Tibial artery (tissue), 4 donors: Measurements from ENCODE around the gene IQCM.

Experiments used
- DNase-seq, 2 donors: peaks; one replicate each; pipeline ENCODE4 v3.0.0-alpha.2; 2019
- H3K27ac ChIP-seq, 2 donors: fragments of 200-600 bp; sonication (generic) in 1 of 2; 1 replicate in 1 of 2; 2 replicates in 1 of 2; pipeline ENCODE4 v1.5.1; 2018 to 2019; ENCODE audit warnings: mild to moderate bottlenecking in 1 of 2
- H3K27me3 ChIP-seq, 2 donors: fragments of 200-600 bp; sonication (generic) in 1 of 2; one replicate each; pipeline versions ENCODE4 v1.5.1 to v1.6.0; 2016 to 2019
- H3K36me3 ChIP-seq, 3 donors: fragments of 200-600 bp; sonication (generic) in 2 of 3; one replicate each; pipeline ENCODE4 v1.5.1; 2016 to 2019; ENCODE audit warnings: mild to moderate bottlenecking in 2 of 3
- H3K4me1 ChIP-seq, 4 donors: fragments of 200-600 bp; sonication (generic) in 2 of 4; 1 replicate in 3 of 4; 2 replicates in 1 of 4; pipeline ENCODE4 v1.5.1; 2016 to 2019
- H3K4me3 ChIP-seq, 2 donors: fragments of 200-600 bp; sonication (generic) in 1 of 2; 1 replicate in 1 of 2; 2 replicates in 1 of 2; pipeline ENCODE4 v1.5.1; 2018 to 2019; ENCODE audit warnings: mild to moderate bottlenecking in 2 of 2
- H3K9me3 ChIP-seq, 3 donors: fragments of 200-600 bp; sonication (generic) in 1 of 3; one replicate each; pipeline ENCODE4 v1.5.1; 2016 to 2019
- intact Hi-C: fragments of 100-400 bp; cut with DNase I; formaldehyde crosslinking; loops from one replicate; pipeline ENCODE4 v1.15.0; 2023; ENCODE audit warnings: low total_unique reads
- TF ChIP-seq, protein P1 (sequence below), 2 experiments: fragments of 200-600 bp in 1 of 2; fragments of 450-650 bp in 1 of 2; IDR thresholded peaks; one replicate each; pipeline ENCODE4 v1.5.1; 2017 to 2019; ENCODE audit warnings: antibody characterized with exemption in 2 of 2, mild to moderate bottlenecking in 1 of 2, moderate library complexity in 1 of 2

IQCM gene

DNA sequence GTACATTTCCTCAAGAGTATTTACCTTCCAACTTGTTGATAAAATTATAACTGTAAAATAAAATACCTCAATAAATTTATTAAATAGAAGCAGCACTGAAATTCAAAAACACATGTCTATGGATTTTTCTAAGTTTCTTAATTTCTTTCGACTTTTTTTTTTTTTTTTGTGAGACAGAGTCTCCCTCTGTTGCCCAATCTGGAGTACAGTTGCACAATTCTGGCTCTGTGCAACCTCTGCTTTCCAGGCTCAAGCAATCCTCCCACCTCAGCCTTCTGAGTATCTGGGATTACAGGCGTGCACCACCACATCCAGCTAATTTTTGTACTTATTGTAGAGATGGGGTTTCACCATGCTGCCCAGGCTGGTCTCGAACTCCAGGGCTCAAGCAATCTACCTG, 79.8 kb downstream of the IQCM start:
- Histone ChIP-seq H3K4me1 (no peaks in the 10 kb centered on the region), H3K36me3 (no peaks in the 10 kb centered on the region)
- TF ChIP-seq, protein P1, sequence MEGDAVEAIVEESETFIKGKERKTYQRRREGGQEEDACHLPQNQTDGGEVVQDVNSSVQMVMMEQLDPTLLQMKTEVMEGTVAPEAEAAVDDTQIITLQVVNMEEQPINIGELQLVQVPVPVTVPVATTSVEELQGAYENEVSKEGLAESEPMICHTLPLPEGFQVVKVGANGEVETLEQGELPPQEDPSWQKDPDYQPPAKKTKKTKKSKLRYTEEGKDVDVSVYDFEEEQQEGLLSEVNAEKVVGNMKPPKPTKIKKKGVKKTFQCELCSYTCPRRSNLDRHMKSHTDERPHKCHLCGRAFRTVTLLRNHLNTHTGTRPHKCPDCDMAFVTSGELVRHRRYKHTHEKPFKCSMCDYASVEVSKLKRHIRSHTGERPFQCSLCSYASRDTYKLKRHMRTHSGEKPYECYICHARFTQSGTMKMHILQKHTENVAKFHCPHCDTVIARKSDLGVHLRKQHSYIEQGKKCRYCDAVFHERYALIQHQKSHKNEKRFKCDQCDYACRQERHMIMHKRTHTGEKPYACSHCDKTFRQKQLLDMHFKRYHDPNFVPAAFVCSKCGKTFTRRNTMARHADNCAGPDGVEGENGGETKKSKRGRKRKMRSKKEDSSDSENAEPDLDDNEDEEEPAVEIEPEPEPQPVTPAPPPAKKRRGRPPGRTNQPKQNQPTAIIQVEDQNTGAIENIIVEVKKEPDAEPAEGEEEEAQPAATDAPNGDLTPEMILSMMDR (IDR thresholded peaks at IDR 0.05): no peak

DNA sequence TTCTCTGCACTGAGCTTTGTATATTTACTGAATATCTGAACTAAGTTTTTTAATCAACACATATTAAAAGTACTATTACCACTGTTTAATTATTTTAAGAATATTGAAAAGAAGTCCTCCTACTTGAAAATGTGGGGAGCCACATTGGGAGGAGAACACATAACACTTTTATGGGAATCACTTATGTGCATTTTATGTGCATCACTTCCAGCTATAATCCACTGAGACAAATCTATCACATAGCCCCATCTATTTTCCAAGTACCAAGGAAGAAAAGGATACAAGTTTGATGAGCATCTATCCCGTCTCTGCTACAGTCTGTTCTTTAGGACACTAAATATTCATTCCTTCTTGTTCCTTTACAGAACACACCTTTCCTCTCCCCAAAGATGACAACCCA, 87.2 kb downstream of the IQCM start:
- H3K9me3 ChIP-seq: no peaks in the 10 kb centered on the region
- TF ChIP-seq, protein P1 (IDR thresholded peaks at IDR 0.05): no peak
- no peak overlapping the region for H3K4me3 ChIP-seq
- no peaks in the 10 kb centered on the region for H3K27me3 ChIP-seq
- no peak overlapping the region for H3K27ac ChIP-seq
- no peak for DNase-seq
- H3K36me3 ChIP-seq: no peaks in the 10 kb centered on the region
- H3K4me1 ChIP-seq: no peaks in the 10 kb centered on the region
- intact Hi-C loops: no loop called here

More for the DNA sequence above, 79.8 kb downstream of the IQCM start:
- Histone ChIP-seq H3K27me3 (no peaks in the 10 kb centered on the region), H3K27ac (no peak overlapping the region), H3K9me3 (no peaks in the 10 kb centered on the region), H3K4me3 (no peak overlapping the region)
- intact Hi-C loops: no loop called here
- DNase-seq: no peak

DNA sequence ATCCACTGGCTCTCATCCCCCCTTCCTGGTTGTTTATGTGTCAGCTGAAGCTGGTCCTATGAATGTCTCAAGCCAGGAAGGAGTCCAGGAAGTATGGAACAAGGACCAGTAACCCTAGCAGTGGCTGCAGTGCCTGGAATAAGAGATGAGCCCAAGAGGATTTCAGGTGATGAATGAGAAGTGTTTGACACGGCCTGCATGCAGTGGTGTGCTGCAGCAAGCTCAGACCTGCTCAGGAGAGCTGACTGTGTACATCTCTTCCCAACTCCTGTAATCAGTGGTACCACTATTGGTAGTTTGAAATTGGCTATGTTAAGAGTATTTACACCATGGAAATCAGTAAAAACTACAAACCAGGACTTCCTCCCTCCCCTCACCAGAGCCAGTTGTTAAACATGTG, 88.0 kb downstream of the IQCM start:
- DNase-seq: no peak
- intact Hi-C loops: no loop called here

DNA sequence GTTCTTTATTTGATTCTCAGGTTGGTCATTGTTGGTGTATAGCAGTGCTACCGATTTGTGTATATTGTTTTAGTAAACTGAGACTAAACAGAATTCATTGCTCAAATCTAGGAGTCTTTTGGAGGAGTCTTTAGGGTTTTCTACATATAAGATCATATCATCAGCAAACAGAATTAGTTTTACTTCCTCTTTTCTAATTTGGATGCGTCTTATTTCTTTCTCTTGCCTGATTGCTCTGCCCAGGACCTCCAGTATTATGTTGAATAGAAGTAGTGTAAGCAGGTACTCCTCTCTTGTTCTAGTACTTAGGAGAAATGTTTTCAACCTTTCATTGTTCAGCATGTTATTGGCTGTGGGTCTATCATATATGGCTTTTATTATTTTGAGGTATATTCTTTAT, 92.6 kb downstream of the IQCM start:
- Histone ChIP-seq H3K4me3 (no peak overlapping the region), H3K27ac (no peak overlapping the region), H3K4me1 (no peaks in the 10 kb centered on the region), H3K36me3 (no peaks in the 10 kb centered on the region), H3K27me3 (no peaks in the 10 kb centered on the region), H3K9me3 (no peaks in the 10 kb centered on the region)
- TF ChIP-seq, protein P1 (IDR thresholded peaks at IDR 0.05): no peak
- no peak for DNase-seq
- intact Hi-C loops: no loop called here

More for the DNA sequence above, 88.0 kb downstream of the IQCM start:
- H3K4me1 ChIP-seq: no peaks in the 10 kb centered on the region
- H3K36me3 ChIP-seq: no peaks in the 10 kb centered on the region
- H3K27ac ChIP-seq: no peak overlapping the region
- no peak overlapping the region for H3K4me3 ChIP-seq
- H3K9me3 ChIP-seq: no peaks in the 10 kb centered on the region
- TF ChIP-seq, protein P1 (IDR thresholded peaks at IDR 0.05): no peak
- H3K27me3 ChIP-seq: no peaks in the 10 kb centered on the region

DNA sequence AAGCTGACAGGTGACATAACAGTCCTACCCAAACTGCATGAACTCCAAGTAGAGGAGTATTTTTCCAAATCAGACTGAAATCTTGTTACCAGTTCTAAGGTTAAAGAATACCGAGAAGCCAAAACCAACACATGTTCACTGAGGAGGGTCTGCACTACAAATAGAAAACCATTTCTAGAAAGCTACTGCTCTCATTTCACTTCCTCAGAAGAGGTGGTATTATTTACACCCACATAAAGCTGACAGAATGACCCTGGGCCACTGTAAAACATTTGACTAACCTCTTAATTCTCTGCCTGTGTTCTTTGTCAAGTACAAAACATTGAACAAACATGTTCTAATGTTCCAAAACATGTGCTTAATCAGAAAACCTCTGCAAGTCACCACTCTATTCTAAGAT, 95.8 kb downstream of the IQCM start:
- Histone ChIP-seq H3K4me3 (no peak overlapping the region), H3K27me3 (no peaks in the 10 kb centered on the region), H3K9me3 (no peaks in the 10 kb centered on the region), H3K27ac (no peak overlapping the region), H3K4me1 (no peaks in the 10 kb centered on the region), H3K36me3 (no peaks in the 10 kb centered on the region)
- TF ChIP-seq, protein P1 (IDR thresholded peaks at IDR 0.05): no peak
- DNase-seq: no peak
- intact Hi-C loops: no loop called here

DNA sequence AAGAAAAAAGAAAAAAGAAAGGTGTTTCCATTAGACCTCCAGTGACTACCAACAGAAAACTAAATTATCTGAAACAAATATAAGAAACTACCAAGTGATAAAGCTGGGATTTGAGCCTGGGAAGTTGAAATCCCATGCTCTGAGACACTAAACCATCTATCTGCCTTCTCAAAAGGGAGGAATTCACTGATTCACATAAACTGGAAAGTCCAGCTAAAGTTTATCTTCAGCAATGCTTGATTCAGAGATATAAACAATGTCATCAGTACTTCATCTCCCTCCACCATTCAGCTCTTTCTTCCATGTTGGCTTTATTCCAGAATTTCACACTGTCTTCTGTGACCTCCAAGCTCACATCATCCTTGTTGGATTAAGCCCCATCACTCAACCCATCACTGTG, 96.3 kb downstream of the IQCM start:
- no peaks in the 10 kb centered on the region for H3K27me3 ChIP-seq
- H3K4me3 ChIP-seq: no peak overlapping the region
- no peaks in the 10 kb centered on the region for H3K9me3 ChIP-seq
- H3K4me1 ChIP-seq: no peaks in the 10 kb centered on the region
- intact Hi-C loops: no loop called here
- TF ChIP-seq, protein P1 (IDR thresholded peaks at IDR 0.05): no peak
- no peaks in the 10 kb centered on the region for H3K36me3 ChIP-seq
- H3K27ac ChIP-seq: no peak overlapping the region
- no peak for DNase-seq
